ENCODE data around the gene EEA1.
A peak's percentile ranks its signal among the peaks of the same experiment; 100 is the strongest.
"Not testable (repeated sequence)": the region's sequence is repeated elsewhere in the genome, so short reads cannot be mapped to it uniquely, and the experiment has no call there.

The EEA1 gene

DNA sequence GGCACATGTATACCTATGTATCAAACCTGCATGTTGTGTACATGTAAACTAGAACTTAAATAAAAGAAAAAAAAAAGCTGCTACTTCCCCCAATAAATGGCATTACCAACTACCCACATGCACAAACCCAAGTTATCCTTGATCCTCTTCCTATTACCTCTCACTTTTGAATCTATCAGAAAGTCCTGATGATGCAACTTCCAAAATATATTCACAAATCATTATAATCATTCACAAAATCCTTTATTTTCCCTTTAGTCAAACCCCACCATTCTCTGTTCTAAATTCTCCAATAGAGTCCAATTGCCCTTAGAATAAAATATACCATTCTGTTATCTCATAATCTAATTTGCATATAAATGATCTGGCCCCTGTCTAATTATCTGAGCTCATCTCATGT, 134.3 kb downstream of the EEA1 start:
- no peak for ATAC-seq

DNA sequence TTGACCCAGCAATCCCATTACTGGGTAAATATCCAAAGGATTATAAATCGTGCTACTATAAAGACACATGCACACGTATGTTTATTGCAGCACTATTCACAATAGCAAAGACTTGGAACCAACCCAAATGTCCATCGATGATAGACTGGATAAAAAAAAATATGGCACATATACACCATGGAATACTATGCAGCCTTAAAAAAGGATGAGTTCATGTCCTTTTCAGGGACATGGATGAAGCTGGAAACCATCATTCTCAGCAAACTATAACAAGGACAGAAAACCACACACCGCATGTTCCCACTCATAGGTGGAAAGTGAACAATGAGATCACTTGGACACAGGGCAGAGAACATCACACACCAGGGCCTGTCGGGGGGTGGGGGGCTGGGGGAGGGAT, 134.7 kb downstream of the EEA1 start:
- ATAC-seq, result not testable (repeated sequence)

DNA sequence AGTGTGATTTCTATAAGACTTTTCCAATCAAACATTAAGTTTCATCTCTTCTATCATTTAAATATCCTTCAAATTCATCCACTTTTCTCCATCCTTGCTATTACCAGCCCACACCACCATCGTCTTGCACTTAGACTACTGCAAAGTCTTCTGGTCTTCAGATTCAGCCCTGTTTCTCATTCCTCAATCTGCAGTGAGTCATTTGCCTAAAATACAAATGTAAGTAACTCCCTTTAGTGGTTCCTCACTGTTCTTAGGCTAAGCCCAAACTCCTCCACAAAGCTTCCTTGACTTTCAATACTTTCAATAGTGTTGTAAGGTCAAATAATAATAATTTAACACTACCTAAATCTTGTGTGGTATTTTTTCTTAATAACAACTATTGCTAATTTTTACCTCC, 143.1 kb downstream of the EEA1 start:
- ATAC-seq, result no peak

DNA sequence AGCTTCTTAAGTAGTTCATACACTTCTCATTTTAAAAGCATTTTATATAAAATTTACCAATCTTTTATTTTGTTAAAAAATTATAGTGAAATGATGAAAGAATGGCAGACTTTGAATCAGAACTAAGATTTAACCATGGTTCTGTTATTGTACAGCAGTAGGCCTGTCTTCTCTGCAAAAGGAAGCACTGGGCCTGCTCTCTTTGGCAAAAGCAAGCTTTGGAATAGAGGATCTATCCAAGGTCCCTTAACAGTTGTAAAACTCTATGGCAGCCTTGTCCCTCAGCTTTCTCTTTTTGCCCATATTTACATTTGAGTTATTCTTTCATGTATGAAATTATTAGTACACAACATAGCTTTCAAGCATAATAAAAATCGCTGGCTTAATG, 143.5 kb downstream of the EEA1 start:
- no peak for ATAC-seq

DNA sequence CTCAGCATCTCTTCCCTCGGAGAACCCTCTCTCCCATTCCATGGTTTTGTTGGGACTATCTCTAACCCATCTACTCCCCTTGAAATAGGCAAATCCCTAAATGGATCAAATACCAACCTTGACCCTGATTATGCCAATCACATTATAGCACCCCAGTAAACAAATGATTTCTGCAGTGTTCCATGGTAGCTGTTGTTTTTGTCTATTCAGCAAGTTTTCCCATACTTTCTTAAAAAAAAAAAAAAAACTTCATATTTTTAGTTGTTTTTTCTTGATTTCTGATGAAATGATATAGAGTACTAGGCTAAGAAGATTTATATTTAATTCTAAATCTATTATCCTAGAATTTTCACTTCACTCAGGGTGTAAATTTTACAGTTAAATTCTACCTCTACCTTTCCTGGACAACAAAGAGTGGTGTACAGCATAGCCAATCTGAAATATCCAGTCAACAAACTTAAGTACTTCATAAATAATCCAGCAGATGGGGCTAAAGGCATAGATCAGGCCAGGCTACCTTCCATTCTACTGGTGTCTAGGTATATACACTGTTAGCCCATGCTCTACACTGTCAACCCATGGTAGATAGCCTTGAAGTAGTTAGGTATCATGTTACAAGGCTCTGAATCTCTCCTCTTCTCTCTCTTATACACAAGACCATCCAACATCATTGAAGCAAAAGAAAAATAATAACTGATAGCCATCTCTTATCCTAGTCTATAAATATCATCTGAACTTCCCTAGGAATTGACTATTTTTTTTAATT, 144.1 kb downstream of the EEA1 start:
- ATAC-seq, result peak; percentile 90 to 91

DNA sequence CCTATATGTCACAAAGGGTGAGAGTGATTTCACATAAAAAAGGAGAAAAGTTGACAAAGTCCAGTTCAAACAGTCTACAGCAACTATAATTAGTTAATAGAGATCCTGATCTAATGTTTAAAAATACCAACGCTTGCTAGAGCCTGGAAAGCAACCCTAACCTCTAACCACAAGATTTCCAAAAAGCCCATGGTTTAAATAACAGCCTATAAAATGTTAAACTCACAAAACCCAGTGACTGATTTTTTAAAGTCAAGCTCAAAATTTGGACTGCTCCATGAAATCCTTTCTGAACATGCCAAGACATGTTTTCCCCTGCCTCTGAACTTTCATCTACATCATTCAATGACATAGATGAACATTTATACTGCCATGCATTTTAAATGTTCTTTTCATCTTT, 144.7 kb downstream of the EEA1 start:
- no peak for ATAC-seq

DNA sequence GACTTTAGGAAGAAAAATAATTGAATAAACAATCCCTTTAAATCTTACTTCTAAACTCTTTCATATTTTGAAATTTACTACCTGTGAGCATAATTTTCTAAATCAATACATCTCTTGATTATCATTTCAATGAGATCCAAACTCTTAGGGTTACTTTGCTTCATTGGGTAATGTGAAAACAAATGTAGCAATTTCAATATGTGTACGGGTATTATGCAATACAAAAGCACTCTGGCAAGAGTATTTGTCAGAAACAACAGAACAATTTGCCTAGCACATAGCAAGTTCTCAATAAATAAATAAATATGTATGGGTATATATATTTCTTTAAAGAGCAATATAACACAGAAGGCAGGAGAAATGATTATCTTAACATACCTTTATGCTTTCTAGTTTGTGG, 149.2 kb downstream of the EEA1 start:
- ATAC-seq, result no peak

DNA sequence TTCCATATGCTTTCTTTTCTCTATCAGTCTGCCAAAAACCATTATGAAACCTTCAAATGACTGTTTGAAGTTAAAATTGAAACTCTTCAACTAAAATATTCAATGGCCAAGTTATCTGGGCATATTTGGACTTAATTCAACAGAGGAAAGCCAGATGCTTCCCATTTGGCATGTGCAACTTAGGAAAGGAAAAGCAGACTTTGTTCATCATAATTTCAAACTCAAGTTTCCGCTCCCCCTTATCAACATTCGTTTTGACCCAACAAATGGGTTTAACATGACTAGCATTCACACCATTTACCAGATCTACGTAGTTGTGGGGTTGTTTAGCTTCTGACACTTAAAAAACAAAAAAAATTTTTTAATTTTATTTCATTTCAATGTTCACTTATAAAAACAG, 150.6 kb downstream of the EEA1 start:
- ATAC-seq, result no peak

DNA sequence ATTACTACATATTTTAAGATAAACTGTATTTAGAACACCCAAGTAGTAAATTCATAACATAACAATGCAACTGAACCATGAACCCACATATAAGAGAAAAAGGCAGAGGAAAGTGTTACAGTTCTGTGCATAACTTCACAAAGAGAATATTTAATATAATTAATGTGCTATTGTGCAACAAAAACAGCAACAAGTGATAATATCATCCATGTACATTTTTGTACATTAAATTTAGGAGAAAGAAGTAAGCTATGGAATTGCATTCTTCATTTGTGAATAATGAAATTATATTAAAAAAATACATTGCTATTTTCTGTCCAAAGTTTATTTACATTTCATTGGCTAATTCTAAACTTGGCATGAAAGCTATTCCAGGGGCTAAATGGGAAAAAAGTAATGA, 153.7 kb downstream of the EEA1 start:
- no peak for ATAC-seq

DNA sequence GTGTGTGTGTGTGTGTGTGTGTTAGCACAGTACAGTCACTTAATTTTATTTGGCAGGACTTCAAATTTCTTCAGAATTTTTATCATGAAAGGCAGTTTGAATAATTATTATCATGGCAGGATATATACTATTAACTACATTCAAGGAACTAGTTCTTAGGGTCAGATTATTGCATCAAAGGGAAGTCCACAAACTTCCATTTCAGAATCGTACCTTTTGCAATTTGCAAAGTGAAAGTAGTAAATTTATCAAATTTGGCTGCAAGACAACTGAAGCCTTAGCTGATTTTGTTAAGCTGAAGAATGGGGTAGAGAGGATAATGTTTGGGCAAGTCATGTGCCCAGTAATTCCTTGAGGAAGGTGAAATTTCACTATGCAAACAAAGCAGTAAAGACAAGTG, 158.1 kb downstream of the EEA1 start:
- no peak for ATAC-seq

DNA sequence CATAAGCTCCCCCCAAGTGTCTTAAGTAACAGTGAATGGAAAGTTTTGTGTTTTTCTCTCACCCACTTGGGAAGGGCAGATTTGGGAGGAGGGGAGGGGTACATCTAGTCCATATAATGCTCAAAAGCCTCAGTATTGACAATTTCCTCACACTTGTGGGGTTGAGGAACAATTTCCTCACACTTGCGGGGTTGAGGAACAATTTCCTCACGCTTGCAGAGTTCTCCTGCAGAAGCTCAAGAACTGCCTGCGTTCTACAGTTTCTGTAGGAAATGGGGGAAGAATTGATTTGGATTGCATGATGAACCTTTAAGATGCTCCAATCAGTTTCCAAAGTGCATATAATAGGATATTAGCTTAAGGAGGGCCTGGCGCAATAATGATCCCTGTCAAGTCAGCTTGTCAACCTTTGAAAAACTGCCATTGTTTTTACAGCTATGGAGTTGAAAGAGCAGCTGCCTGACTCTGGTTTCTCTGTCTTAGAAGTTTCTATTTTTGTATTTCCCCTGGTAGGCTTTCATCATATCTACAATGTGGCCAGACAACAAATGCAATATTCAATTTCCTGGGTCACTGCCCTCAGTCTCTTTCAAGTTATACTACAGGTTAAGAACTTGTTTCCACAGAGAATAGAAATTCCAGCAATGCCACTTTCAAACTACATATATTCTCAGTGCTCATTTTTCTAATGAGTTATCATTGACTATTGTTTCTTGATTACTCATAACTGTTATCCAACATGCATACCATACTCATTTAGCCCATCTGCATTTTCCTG, 159.8 kb downstream of the EEA1 start:
- peak in 1 of 2 donors; percentile 9 for ATAC-seq

DNA sequence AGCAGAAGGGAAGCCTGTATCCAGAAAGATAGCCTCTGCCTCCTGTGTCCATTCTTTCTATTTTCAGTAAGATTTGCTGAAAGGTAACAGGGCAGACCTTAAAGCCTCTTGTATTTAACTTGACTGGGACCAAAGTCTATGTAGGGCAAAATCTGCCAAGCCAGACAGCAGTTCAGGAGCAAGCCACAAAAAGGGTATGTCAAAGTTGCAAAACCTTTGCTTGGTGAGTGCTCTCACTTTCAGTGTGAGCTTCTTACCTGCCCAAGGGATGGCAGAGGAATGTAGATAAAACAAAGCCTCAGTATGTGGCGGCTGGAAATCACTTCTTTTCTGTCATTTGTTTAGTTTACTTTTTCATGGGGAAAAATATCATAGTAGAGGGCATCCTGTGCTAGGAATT, 163.2 kb downstream of the EEA1 start:
- no peak for ATAC-seq

DNA sequence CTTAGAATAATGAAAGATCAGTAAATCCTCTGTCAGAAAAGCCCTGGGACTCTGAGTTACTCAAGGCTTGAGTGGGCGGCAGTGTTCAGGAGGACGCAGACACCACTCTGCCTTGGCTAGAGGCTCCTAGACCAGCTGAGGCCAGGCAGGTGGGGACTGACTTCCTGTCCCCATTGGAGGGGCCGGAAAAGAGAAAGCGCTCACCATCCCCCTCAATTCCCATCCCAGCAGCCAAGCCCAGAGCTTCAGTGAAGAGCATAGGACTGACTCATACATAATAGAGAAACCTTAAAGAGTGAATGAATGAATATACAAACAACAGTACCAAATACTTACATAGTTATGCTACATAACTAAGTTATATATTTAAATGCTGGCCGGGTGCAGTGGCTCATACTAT, 164.3 kb downstream of the EEA1 start:
- ATAC-seq, result no peak

DNA sequence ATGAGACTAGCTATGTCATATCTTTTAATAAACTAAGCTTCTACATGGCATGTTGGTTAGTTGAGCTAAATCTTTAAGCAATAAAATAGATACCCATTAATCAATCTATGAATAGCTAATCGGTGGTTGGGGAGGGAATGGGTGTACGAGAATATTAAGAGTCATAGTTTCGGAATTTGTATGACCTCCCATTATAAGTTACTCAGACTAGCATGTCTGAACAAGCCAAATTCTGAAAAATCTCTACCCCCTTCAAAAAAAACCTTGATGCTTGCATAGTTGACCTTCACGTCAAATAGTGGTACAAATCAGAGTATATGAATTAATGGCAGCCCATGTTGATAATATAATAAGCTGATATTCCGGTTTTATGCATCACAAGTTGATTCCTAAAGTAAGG, 166.3 kb downstream of the EEA1 start:
- ATAC-seq, result no peak

DNA sequence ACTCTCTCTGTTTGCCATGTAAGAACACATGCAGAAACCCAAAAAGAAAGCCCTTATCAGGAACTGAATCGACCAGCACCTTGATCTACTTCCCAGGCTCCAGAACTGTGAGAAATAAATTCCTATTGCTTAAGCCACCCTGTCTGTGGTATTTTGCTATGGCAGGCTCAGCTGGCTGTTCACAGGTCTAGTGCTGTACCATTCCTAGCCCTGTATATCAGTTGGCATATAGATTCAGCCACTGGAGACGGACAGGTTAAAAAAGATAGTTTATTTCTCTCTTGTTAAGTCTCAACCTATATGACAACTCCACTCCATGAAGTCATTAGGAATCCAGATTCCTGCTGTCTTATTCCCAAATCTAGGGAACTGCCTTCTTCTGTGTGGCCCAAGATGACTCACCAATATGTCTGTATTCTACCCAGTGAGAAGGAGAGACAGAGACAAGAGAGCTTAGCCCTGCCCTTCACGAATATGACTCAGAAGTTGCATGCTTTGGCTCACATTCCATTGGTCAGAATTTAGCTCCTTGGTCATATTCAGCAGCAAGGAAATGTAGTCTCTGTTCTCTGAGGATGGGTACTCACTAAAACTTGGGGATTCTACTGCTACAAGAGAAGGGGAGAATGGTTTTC, 169.3 kb downstream of the EEA1 start:
- ATAC-seq, result no peak

DNA sequence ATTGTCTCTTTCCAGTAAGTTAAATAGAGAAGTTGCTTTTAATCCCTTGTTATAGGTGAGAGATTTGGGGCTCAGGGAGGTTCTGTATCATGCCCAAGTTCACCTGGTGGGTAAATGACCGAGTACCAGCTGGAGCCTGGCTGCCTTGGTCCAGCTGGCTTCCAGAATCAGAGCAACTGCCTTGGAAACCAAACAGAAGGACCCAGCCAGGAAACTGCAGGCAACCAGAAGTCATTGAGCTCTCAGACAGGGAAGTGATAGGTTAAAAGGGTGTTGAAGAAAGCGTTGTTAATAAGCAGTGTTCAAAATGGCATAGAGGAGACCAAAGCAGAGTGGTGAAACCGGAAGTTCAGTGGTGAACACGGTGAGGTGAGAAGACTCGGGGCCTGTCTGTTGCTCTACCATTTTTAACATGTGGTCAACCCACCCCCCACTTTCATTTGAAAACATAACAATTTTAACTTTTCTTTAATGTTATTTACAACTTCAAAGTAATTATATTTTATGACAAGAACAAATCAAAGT, 171.4 kb downstream of the EEA1 start:
- ATAC-seq, result no peak

DNA sequence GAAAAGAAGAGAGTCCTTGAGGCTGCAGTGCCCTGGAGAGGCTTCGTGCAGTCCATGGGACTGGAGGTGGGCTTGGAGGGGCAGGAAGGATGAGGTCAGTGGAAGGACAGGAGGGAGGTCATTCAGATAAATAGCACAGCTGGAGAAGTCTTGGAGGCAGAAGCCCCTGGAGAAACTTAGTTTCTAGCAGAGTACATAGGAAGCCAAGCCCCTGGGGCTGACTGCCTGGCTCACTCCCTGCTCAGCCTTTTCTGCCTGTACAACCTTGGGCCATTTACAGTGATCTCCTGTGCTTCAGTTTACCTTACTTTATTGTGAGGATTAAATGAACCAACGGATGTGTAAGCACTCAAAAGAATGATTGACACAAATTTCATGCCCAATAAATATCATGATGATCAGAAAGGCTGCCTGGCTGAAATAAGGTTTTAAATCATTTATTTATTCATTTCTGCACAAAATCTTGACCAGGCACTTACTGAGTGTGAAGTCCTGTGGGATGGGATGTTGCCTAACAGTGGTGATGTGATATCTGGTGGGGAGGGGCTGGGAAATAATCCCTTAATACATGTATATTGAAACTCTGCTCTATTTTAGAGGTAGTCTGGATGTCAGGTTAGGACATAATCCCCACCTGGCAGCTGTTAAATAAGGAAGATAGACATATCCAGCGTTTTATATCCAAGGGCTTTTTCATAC, 172.0 kb downstream of the EEA1 start:
- no peak for ATAC-seq

DNA sequence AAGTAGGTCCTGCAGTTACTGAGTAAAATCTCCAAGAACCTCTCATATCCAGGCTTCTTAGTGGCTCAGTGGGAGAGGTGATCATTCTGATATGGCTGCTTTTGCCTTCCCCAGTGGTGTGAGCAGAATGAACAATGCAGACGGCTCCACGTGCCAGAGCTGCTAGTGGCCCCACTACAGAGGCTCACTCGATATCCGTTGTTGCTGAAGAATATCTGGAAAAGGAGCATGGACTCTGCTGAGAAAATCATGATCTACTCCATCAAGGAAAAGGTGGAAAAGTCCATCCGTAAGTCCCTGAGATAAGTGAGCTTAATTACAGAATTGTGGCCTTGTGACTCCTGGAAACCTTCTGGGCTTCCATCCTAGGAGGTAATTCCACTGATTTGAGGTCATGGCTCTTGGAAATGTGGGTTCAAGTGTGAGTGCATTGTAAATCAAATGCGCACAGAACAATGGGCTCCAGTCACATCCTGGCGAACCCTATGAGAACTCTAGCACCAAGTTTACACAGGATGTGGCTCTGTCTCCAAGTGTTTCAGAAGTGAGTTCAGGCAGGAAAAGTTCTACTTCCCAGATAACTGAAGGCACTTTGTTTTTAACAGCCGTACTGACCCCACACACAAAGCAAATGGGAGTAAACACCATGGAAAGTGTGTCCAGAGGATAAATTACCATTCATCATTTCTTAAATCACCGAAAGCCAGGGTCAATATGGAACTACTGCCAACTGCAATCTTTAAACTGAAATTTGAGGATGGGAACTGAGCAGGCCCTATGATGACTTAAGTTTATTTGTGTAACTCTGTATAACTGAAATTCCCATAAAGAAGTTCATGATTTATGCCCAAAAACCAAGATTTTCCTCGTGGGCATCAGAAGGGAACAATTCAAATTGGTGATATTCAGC, 174.9 kb downstream of the EEA1 start:
- ATAC-seq, result no peak

DNA sequence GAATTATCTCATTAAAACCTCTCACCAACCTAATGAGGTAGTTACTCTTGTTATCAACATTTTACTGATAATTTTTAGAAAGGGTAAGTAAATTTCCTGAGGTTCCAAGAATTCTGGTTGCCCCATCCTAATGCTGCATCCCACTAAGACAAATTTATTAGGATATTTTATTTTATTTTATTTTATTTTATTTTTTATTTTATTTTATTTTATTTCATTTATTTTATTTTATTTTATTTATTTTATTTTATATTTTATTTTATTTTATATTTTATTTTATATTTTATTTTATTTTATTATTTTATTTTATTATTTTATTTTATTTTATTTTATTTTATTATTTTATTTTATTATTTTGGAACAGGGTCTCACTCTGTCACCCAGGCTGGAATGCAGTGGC, 179.4 kb downstream of the EEA1 start:
- ATAC-seq, result not testable (repeated sequence)

DNA sequence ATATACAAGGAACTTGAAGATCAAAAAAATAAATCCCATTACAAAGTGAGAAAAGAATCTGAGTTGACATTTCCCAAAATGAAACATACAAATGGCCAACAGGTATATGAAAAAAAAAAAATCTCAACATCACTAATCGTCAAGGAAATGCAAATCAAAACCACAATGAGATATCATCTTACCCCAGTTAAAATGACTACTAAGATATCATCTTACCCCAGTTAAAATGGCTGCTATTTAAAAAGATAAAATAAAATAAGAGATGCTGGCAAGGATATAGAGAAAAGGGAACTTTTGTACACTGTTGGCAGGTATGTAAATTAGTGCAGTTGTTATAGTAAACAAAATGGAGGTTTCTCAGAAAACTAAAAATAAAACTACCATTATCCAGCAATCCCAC, 181.9 kb downstream of the EEA1 start:
- no peak for ATAC-seq

DNA sequence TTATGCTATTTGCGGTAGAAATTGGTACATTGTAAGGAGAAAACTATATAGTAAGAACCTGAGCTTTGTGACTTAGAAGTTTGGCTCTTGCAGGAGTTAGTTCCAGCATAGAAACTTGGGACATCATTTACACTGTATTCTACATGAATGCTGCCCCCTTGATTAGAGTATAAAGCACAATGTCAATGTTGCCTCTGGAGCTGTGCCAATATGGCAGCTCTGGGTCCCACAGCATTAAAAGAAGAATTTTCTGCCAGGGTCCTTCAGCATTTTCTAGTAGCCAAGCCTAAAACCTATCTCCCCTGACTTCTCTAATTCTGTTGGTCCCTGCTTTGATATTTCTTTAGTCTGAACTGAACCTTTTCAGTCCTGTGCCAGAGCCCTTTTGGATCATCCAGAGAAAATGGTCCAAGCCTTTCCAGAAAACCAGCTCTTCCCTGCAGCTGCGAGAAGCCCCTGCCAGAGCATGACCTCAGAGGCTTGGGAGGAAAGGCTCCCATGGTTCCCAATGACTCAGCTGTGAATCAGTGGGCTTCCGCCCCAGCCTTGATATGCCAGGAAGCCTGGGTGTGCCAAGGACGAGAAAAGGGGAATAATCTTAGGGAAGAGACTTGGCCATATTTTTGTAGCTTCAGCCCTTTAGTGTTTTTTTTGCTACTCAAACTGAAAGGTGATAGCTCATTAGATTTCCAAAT, 183.1 kb downstream of the EEA1 start:
- ATAC-seq, result no peak
